AG09319 (cell line): Measurements from ENCODE around the gene PRMT1.

Experiments
- DNase-seq: peaks from one replicate; pipeline ENCODE4 v3.0.0-alpha.2; 2010; ENCODE audit warnings: low read depth; ENCODE audit errors: extremely low read depth
- TF ChIP-seq, protein P1 (sequence below): IDR thresholded peaks from 2 replicates; pipeline ENCODE4 v1.5.1; 2011; ENCODE audit warnings: low read depth, mild to moderate bottlenecking, inconsistent platforms, low read length, moderate library complexity

PRMT1 gene

DNA sequence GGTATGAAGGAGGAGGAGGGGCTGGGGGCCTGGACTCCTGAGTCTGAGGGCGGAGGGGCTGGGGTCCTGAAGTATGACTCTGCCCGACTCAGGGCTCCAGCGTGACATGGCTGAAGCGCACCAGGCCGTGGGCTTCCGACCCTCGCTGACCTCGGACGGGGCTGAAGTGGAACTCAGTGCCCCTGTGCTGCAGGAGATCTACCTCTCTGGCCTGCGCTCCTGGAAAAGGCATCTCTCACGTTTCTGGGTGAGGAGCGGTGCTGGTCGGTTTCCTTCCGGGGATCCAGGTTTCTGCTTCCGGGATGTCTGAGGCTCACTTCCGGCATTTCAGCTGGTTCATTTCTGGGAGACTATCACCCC, 15.1 kb downstream of the PRMT1 start:
- DNase-seq: no peak

DNA sequence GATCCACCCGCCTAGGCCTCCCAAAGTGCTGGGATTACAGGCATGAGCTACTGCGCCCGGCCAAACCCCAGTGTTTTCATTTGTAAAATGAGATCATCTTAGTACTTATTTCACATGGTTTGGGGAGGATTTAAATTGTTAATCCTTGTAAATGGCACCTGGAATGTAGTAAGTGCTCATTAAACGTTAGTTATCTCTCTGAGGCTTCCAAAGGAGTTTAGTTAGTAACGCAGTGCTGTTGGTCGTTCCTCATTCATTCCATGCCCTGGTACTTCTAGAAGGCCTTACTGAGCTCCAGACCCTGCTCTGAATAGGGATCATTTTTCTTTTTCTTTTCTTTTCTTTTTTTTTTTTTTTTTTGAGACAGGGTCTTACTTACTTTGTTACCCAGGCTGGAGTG, 19.0 kb downstream of the PRMT1 start:
- TF ChIP-seq, protein P1, sequence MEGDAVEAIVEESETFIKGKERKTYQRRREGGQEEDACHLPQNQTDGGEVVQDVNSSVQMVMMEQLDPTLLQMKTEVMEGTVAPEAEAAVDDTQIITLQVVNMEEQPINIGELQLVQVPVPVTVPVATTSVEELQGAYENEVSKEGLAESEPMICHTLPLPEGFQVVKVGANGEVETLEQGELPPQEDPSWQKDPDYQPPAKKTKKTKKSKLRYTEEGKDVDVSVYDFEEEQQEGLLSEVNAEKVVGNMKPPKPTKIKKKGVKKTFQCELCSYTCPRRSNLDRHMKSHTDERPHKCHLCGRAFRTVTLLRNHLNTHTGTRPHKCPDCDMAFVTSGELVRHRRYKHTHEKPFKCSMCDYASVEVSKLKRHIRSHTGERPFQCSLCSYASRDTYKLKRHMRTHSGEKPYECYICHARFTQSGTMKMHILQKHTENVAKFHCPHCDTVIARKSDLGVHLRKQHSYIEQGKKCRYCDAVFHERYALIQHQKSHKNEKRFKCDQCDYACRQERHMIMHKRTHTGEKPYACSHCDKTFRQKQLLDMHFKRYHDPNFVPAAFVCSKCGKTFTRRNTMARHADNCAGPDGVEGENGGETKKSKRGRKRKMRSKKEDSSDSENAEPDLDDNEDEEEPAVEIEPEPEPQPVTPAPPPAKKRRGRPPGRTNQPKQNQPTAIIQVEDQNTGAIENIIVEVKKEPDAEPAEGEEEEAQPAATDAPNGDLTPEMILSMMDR: no peak
- no peak for DNase-seq

More for the DNA sequence above, 15.1 kb downstream of the PRMT1 start:
- TF ChIP-seq, protein P1: no peak

DNA sequence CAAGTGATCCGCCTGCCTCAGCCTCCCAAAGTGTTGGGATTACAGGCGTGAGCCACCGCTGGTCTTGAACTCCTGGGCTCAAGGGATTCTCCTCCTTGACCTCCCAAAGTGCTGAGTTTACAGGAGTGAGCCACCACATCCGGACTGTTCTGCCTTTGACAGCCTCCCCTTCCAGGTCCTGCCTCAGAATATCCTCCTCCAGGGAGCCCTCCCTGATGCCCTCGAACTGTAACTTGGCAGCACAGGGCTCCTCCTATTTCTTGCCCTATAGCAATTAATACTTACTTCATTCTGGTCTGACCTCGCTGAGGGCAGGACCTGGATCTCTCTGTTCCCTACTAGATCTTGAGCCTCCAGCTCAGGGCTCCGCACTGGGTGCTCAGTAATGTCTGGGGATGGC, 19.8 kb downstream of the PRMT1 start:
- DNase-seq: no peak
- TF ChIP-seq, protein P1: no peak

DNA sequence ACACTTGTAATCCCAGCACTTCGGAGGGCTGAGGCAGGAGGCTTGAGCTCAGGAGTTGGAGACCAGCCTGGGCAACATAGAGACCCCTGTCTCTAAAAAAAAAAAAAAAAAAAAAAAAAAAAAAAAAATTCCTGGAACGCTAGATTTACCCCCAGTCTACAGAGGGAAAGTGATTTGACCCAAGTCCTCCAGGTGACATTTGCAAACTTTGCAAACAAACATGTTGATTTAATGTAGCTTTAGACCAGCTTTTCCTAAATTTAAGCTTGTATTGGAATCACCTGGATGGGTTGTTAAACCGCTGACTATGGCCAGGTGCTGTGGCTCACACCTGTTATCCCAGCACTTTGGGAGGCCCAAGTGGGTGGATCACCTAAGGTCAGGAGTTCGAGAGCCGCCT, 22.3 kb downstream of the PRMT1 start:
- no peak for DNase-seq
- TF ChIP-seq, protein P1: no peak

DNA sequence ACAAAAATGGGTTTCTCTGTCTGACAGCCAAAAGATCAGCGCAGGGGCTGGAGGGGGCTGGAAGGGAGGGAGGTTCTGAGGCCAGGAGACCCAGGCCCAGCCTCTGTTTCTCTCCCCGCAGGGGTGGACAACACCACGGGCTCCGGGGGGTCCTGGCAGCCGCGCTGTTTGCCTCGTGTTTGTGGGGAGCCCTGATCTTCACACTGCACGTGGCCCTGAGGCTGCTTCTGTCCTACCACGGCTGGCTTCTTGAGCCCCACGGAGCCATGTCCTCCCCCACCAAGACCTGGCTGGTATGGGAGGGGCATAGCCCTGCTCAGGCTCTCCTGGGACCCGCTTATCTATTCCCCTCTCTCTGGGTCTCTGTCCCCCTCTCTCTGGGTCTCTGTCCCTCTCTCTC, 23.5 kb downstream of the PRMT1 start:
- TF ChIP-seq, protein P1: no peak
- DNase-seq: no peak

DNA sequence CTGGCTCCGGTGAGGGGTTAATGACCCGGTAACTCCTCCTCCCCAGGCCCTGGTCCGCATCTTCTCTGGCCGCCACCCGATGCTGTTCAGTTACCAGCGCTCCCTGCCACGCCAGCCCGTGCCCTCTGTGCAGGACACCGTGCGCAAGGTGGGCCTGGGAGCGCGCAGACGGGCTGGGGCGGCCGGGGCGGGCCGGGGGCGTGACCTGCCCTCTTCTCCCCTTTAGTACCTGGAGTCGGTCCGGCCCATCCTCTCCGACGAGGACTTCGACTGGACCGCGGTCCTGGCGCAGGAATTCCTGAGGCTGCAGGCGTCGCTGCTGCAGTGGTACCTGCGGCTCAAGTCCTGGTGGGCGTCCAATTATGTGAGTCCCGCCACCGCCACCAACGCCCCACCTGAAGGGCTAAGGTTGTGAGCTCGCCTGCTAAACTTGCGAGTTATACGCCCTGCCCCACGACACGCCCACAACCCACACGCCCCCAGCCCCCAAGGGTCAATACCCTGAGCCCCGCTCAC, 24.3 kb downstream of the PRMT1 start:
- TF ChIP-seq, protein P1: no peak
- DNase-seq: no peak

DNA sequence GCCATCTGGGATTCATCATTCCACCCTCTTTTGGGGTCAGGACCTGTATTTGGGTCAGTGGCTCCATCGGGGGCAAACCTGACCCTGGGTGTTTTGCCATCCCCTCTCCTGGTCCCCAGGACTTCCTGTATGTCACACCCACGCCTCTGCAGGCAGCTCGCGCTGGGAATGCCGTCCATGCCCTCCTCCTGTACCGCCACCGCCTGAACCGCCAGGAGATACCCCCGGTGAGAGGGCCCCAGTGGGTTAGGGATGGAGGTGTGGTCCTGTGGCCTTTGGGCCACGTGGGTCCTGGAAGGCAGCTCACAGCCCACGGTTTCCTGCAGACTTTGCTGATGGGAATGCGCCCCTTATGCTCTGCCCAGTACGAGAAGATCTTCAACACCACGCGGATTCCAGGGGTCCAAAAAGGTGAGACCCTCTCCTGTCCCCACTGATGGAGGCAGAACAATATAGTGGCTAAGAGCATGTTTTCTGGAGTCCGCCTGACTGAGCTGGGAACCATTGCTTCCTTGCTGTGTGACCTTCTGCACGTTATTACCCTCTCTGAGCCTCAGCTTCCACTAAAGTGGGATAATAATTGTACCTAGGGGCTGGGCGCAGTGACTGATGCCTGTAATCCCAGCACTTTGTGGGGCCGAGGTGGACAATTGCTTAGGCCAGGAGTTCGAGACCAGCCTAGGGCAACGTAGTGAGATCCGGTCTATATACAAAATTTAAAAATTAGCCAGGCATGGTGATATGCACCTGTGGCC, 28.0 kb downstream of the PRMT1 start:
- TF ChIP-seq, protein P1: no peak

More for the DNA sequence above, 28.0 kb downstream of the PRMT1 start:
- no peak for DNase-seq
